ENCODE measurements around the gene RASGRF2.
"Not testable (repeated sequence)": the region's sequence is repeated elsewhere in the genome, so short reads cannot be mapped to it uniquely, and the experiment has no call there.

RASGRF2 gene

DNA sequence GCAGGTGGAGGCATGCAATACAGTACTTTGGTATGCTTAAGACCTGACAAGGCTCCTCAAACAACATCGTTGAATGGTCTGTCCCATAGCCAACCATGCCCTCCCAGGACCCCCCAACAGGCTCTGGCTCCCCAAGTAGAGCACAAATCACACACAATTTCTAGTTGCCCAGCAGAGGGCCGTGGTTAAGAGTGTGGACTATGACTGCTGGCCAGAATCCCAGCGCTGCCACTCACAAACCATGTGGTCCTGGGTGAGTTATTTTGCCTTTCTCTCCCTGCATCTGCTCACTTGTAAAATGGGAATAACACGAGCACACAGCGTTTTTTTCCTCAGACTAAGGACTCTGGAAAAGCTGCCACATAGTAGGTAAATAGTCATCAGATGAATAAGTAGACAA lies 279.4 kb downstream of the RASGRF2 start:
- DNase-seq (ENCODE audit: low read depth), result no peak

DNA sequence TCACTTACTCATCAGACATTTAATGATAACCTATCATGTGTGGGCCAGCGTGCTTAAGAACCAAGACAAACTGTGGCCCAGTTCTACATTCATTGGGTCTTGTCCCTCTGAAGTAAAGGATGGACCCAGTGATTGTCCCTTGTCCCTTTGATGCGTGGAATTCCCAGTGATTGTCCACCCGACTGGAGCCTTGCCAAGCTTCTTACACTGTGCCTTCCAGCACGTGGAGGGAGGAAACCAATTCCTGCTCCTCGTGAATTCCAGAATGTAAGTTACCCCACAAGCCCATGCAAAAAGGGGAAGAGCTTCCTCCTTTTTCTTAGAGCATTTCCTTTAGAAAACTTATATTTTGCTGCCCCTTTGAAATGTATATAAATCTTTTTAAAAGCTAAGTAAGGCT lies 280.8 kb downstream of the RASGRF2 start:
- no peak for DNase-seq (ENCODE audit: low read depth)

DNA sequence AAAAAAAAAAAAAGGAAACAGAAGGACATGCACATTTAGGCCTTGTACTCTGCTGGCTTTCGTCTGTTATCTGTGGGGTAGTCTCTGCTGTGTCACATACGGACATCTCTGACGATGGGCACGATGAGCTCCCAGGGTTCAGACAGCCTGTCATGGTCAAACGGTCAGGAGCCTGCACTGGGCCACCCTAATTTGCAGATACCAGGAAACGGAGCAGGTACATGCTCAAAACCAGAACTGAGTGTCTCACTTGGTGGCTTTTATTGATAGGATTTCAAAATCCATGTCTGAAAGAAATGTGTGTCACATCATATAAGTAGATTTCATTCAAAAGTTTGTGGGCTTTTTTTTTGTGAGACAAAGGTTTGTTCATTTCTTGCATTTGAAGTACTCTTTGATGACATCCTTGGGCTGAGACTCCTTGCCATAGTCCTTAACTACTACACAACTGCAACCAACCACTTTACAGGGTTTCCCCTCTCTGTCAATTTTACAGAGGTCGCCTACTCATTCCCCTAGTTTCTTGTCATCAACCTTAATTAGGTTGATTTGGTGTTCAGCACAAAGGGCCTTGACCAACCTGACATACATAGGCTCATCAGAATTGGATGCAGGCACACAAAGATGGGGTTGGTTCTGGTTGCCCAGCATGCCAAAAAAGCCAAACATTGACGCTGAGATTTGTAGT lies 281.9 kb downstream of the RASGRF2 start:
- DNase-seq (ENCODE audit: low read depth), result no peak

DNA sequence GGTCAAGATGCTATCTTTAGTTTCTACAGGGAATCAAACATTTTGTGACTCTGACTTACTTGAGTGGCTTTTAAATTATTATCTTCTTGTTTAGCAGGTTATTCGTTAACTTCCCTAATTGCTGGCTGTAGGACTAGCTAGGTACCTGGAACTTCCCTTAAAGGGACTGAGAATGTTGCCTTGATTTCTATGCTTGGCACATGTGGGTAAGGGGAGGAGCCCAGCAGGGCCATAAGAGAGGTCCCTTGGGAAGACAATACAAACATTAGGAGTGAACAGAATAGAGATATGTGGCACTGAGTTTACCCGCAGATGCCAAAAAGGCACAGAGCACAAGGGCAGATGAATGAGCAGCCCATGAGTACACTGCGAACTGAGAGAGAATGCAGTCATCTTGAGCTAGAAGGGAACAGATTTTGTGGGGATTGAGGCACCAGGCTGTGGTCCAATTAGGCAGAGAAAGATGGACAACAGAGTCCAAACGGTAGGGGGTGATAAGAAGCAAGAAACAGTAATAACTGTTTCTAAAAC lies 282.8 kb downstream of the RASGRF2 start:
- no peak for DNase-seq (ENCODE audit: low read depth)

DNA sequence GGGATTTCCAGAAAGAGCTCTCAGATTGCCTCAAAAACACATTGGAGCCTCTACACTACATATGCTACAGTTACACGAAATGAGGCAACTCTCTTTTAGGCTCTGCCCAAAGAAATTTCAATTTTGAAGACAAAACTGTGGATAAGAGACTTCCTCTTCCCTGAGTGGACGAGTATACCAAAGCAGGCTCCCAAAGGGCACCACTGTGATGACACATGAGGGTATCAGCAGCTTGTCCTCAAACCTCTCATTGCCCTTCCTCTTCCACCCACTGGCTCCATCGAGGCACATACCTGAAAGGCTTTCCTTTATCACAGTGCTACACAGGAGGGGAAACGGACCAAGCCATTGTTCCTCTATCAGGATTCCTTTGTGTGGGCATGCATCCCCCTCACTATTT lies 284.3 kb downstream of the RASGRF2 start:
- no peak for DNase-seq (ENCODE audit: low read depth)

DNA sequence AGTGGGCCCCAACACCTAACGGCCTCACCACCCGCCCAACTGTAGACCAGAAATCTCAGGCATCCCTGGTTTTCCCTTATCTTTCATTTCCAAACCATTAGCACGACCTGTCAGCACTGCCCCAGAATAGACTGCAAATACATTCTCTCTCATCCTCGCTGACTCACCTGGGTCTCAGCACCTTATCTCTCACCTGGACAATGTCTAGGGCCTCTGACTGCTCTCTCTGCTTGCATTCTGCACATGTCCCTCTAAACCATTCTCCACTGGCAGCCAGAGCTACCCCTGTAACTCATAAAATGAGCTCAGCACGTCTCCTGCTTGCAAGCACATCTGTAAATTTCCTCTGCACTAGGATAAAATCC lies 285.7 kb downstream of the RASGRF2 start:
- no peak for DNase-seq (ENCODE audit: low read depth)

DNA sequence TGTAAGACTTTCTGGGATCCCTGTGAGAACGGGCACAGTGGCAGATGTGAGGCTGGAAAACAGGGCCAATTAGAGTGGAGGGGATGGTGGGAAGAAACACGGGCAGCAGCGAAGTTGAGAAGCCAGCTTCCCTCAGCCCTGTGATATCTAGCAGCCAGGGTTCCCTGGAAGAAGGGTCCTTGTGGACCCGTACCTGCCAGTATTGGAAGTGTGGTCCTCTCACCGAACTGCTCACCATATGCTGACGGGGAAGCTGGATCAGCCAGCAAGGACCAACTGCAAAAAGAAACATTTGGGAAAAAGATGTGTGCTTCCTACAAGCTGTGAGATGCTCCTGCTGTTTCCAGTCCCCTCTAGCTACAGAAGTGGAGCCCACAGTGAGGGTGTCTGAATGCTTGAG lies 286.5 kb downstream of the RASGRF2 start:
- DNase-seq (ENCODE audit: low read depth), result no peak

DNA sequence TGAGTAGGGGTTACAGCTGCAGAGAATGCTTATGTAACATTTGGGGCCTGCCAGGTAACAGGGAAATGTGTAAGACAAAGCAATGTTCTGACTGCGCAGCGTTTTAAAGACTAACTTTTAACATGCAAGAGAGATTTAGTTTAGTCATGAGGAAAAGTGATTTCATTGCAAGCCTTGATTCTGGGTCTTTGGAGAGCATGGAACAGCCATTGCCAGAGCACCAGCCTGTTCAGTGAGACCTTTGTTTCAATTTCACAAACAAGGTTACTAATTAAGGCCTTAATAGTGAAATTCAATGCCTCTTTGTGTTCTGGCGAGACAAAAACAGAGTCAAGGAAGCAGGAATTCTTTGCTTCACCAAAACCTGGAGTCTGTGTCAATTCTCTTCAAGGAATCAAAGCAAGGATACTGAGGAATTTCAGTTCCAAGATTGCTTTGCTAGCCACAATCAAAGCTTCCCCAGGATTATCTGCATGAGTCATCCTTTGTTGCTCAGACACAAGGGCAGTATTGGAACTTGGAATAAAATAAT lies 287.3 kb downstream of the RASGRF2 start:
- no peak for DNase-seq (ENCODE audit: low read depth)

DNA sequence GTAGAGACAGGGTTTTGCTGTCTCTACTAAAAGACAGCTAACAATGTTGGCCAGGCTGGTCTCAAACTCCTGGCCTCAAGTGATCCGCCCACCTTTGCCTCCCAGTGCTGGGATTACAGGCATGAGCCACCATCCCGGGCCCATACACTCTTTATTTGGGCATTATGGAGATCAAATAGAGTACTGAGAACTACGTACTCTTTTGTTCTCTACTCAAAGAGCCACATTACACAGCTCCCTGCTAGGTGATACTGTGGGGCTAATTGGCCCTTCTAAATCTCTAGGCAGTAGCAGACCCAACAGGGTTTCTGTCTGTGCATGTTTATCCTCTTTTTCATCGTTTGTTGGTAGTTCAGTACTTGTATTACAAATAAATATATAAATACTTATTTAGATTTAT lies 289.1 kb downstream of the RASGRF2 start:
- DNase-seq (ENCODE audit: low read depth), result no peak

DNA sequence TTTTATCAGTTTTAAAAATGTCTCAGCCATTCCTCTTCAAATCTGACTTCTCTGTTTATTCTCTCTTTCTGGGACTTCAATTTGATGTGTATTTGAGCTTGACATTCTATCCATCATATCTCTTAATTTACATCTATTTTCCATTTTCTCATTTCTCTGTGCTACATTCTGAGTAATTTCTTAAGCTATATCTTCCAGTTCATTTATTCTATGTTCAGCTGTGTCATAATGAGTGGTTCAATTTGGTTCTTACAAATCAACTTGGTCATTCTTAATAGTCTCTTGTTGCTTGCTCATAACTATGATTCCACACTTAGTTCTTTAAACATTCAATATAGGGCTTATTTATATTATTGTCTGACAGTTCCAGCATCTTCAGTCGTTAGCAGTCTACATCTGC lies 289.8 kb downstream of the RASGRF2 start:
- no peak for DNase-seq (ENCODE audit: low read depth)

DNA sequence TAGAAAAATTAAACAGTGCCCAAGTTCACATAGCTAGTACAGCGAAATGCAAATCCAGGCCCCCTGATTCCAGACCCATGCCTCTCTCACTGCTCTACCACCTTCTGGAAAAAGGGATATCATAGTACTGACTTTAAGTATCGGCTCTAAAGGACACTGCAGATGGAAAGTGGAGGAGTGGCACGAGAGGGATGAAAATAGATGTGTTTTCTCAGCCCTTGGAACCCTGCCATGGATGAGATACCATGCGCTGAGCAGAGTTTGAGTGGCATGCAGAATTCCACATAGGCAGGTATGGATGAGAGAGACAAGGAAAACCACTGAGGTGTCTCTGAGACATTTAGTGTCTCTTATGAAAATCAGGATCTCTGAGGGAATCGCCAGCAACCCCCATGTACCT lies 291.8 kb downstream of the RASGRF2 start:
- DNase-seq (ENCODE audit: low read depth), result no peak

DNA sequence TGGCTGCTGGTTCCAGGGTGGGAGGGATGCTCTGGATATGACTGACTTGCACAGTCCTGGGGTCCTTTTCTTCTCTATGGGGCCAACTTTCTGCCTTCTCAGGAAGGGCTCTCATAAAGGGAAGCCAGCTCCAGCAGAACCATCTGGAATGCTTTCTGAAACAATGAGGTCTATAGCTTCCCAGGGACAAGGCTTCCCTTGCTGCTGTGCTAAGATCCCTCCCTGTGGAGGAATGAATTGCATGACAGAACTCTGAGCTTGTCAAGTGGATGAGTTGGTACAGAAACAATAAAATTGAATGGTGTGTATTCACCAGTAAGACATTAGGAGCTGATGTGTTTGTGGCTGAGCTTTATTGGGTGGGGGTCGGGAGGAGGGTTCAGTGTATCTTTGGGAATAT lies 292.7 kb downstream of the RASGRF2 start:
- DNase-seq (ENCODE audit: low read depth), result no peak

DNA sequence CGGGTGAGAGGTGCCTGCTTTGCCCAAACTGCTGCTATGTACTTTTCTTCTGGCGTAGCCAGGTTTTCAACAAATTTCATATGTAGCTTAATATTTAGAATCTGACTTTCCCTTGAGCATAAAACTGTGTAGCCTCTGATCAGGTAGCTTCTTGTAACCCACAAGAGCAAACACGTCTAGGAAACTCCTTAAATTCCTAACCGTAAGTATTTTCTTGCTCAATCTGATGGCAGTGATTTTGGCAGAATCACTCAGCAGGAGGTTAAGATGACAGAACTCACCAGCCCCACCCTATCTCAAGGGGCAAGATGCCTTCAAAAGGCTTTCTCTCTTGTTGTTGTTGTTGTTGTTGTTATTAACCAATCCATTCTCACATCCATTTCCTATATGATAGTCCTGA lies 293.7 kb downstream of the RASGRF2 start:
- no peak for DNase-seq (ENCODE audit: low read depth)

DNA sequence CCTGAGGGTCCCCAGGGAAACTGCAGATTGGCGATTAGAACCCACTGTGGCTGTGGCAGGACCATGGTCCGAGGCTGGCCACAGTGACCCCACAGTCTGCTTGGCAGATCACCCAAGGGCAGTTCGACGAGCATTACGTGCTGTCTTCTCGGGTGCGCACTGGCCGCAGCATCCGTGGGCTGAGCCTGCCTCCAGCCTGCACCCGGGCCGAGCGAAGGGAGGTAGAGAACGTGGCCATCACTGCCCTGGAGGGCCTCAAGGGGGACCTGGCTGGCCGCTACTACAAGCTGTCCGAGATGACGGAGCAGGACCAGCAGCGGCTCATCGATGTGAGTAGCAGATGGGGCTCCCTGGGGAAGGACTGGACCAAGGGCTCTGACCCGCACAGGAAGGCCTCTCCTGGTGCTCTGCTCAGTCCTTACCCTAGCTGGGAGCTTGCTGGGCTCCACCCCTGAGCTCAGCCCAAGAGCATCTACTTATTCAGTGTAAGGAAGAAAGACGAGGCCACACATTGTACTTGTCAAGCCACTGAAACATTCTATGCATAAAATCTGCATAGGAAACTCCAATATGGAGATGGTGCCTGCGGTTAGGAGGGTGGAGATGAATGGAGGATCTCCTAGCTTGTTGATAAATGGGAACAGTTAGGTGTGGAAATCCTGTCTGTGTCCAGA lies 294.9 kb downstream of the RASGRF2 start:
- DNase-seq (ENCODE audit: low read depth), result no peak

DNA sequence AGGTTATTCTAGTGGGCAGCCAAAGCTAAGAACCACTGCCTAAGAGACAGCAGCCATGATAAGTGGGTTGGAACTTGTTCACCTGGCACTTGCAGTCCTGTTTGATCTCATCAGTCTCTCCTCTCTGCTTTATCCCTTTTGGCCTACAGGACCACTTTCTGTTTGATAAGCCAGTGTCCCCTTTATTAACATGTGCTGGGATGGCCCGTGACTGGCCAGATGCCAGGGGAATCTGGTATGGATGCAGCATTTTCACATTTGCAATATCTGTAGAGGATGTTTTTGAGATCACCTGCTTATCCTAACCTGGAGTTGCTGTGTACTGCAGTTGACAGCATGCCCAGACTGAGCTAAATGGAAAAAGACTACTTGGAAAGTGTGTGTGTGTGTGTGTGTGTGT lies 296.6 kb downstream of the RASGRF2 start:
- DNase-seq (ENCODE audit: low read depth), result no peak

DNA sequence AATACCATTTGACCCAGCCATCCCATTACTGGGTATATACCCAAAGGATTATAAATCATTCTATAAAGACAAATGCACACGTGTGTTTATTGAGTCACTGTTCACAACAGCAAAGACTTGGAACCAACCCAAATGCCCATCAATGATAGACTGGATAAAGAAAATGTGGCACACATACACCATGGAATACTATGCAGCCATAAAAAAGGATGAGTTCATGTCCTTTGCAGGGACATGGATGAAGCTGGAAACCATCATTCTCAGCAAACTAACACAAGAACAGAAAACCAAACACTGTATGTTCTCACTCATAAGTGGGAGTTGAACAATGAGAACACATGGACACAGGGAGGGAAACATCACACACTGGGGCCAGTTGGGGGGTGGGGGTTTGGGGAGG lies 302.6 kb downstream of the RASGRF2 start:
- DNase-seq (ENCODE audit: low read depth), result not testable (repeated sequence)

DNA sequence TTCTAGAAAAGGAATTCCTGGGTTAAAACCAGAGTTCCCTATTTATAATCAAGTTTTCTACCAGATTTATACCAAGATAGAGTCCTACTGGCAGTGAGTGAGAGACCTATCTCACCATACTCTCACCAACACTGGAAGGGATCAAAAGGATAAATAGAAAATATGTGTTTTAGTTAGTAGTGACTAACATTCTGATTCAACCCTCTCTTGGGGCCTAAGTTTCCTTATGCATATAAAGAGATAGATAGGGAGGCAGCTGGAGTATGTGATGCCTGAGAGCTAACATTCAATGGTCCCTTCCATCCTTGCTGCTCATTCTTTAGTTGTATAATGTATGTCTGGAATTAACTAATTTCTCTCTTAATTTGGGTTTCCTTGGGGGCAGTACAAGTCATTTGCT lies 304.9 kb downstream of the RASGRF2 start:
- no peak for DNase-seq (ENCODE audit: low read depth)

DNA sequence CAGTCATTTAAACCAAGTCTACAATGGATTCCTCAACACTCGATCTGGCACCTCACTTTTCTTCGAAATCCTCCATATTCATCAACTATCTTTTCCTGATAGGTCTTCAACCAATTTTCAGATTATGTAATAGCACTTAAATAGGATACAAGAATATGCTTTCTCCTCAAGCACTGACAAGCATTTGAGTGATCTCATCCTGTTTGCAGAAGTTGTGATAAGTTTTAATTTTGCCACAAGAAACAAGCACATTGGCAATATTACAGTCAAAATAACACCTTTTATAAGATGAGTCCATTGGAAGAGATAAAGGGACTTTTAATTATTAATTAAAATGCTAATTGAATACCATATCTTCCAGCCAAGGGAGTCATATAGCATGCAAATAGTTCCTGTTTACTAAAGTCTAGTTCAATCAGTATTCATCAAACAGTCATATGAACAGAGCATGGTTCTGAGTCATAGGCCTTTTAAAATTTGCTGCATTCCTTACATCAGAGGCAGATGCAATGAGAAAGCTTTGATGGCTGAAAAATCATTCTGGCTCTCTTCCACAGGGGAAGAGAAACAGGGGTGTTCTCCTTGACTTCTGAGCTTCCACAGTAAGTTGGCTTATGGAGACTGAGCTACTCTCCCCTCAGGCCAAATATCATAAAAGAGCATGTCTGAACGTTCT lies 308.5 kb downstream of the RASGRF2 start:
- DNase-seq (ENCODE audit: low read depth), result peak; percentile 9

DNA sequence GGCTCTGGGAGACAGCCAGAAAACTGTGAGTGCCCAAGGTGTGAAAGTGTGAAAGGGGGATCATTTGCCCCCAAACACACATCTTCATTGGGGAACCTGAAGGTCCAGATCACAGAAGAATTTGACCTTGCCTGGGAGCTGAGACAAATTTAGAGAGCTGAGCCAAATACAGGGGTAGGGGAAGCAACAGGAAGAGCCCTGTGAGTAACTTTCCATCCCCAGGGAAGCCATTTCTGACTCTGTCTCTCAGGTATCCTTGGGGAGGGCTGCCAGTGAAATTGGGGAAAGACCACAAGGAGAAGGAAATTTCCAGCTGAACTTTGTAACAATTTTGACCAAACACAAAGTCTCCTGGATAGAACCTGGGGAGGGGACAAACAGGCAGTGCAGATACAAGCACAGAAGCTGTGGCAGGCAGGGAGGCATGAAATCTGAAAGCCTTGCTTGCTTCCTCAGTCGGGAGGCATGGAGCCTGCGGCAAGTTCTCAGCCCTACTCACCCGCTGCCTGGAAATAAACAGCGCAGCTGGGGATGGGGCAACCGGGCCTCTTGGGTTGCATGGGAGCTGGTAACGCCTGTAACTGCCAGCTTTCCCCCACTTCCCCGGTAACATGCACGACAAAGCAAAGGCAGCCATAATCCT lies 309.7 kb downstream of the RASGRF2 start:
- DNase-seq (ENCODE audit: low read depth), result no peak

DNA sequence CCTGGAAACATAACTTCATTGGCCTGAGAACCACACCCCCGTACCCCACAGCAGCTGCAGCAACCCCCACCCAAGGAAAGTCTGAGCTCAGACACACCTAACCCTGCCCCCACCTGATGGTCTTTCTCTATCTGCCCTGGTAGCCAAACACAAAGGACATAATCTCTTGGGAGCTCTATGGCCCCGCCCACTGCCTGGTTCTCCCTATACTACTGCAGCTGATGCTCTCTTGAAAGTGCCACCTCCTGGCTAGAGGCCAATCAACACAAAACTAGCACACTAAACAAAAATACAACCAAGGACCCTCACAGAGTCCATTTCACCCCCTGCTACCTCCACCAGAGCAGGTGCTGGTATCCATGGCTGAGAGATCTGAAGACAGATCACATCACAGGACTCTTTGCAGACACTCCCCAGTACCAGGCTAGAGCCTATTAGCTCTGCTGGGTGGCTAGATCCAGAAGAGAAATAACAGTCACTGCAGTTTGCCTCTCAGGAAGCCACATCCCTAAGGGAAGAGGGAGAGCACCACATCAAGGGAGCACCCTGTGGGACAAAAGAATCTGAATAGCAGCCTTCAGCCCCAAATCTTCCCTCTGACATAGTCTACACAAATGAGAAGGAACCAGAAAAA lies 310.3 kb downstream of the RASGRF2 start:
- DNase-seq (ENCODE audit: low read depth), result not testable (repeated sequence)
